ENCODE measurements around the gene ZC3HAV1L. TPM values are rescaled to one million over a fixed set of nuclear protein-coding genes. Genes with fewer than 3 reads are reported as not detected.

Gene ZC3HAV1L
- total RNA-seq, 4 donors from 2014 or later: 7.0 to 15.4 (median 10.2) TPM

- Histone ChIP-seq H3K9me3 (no peaks in the 10 kb centered on the region), H3K27me3 (no peaks in the 10 kb centered on the region), H3K4me3 (no peak overlapping the region), H3K36me3 (peaks cover 35 to 99% (median 74%) of the 10 kb centered on the region in 4 donors), H3K27ac (replicated peaks in 1 of 4) (no peak overlapping the region), H3K4me1 (no peaks in the 10 kb centered on the region)
- WGBS: 83% methylated on average over 9 of the region's 9 CpGs
- intact Hi-C loops (cut with DNase I): no loop called here
- no peak for TF ChIP-seq CTCF (IDR thresholded peaks at IDR 0.05)
- TF ChIP-seq POLR2AphosphoS5 (IDR thresholded peaks at IDR 0.05): no peak
- TF ChIP-seq EP300 (IDR thresholded peaks at IDR 0.05): no peak
- no peak for TF ChIP-seq POLR2A (IDR thresholded peaks at IDR 0.05; ENCODE audit: low read depth)
- DNase-seq (ENCODE audit: extremely low spot score): no peak
Observed at GRCh38 chr7:139066315-139066714, 30.5 kb upstream of the ZC3HAV1L start.

- no peaks in the 10 kb centered on the region for H3K27me3 ChIP-seq
- peaks cover 36 to 99% (median 69%) of the 10 kb centered on the region in 4 donors for H3K36me3 ChIP-seq
- no peak overlapping the region for H3K4me3 ChIP-seq
- DNase-seq (ENCODE audit: extremely low spot score): no peak
- no peak overlapping the region for H3K27ac ChIP-seq (replicated peaks in 1 of 4)
- TF ChIP-seq CTCF (IDR thresholded peaks at IDR 0.05) (no peak), POLR2AphosphoS5 (IDR thresholded peaks at IDR 0.05) (no peak), POLR2A (IDR thresholded peaks at IDR 0.05; ENCODE audit: low read depth) (no peak), EP300 (IDR thresholded peaks at IDR 0.05) (no peak)
- H3K9me3 ChIP-seq: no peaks in the 10 kb centered on the region
- peaks cover 0 to 6% (median under 1%) of the 10 kb centered on the region in 4 donors for H3K4me1 ChIP-seq
- intact Hi-C loops (cut with DNase I): no loop called here
- WGBS: 75% methylated on average over 11 of the region's 11 CpGs
Observed at GRCh38 chr7:139065323-139065722, 29.5 kb upstream of the ZC3HAV1L start.

- intact Hi-C loops (cut with DNase I): no loop called here
- TF ChIP-seq EP300 (IDR thresholded peaks at IDR 0.05) (no peak), POLR2AphosphoS5 (IDR thresholded peaks at IDR 0.05) (no peak), CTCF (IDR thresholded peaks at IDR 0.05) (no peak), POLR2A (IDR thresholded peaks at IDR 0.05; ENCODE audit: low read depth) (no peak)
- DNase-seq (ENCODE audit: extremely low spot score): no peak
Observed at GRCh38 chr7:139061416-139061815, 25.6 kb upstream of the ZC3HAV1L start.

GRCh38 chr7:139060695-139061237 lies 24.9 kb upstream of the ZC3HAV1L start:
- 76% methylated on average over 5 of the region's 5 CpGs for WGBS
- DNase-seq (ENCODE audit: extremely low spot score): no peak
- no peak overlapping the region for H3K4me3 ChIP-seq
- H3K27ac ChIP-seq (replicated peaks in 1 of 4): no peak overlapping the region
- H3K27me3 ChIP-seq: no peaks in the 10 kb centered on the region
- H3K9me3 ChIP-seq: no peaks in the 10 kb centered on the region
- H3K36me3 ChIP-seq: peaks cover 30 to 94% (median 49%) of the 10 kb centered on the region in 4 donors
- peaks cover 2 to 10% (median 8%) of the 10 kb centered on the region in 4 donors for H3K4me1 ChIP-seq
- intact Hi-C loops (cut with DNase I): no loop called here
- TF ChIP-seq CTCF (IDR thresholded peaks at IDR 0.05) (no peak), POLR2AphosphoS5 (IDR thresholded peaks at IDR 0.05) (no peak), EP300 (IDR thresholded peaks at IDR 0.05) (no peak), POLR2A (IDR thresholded peaks at IDR 0.05; ENCODE audit: low read depth) (no peak)

More at GRCh38 chr7:139061416-139061815, 25.6 kb upstream of the ZC3HAV1L start:
- Histone ChIP-seq H3K4me3 (no peak overlapping the region), H3K36me3 (peaks cover 37 to 96% (median 50%) of the 10 kb centered on the region in 4 donors), H3K27me3 (no peaks in the 10 kb centered on the region), H3K4me1 (peaks cover 2 to 10% (median 8%) of the 10 kb centered on the region in 4 donors), H3K27ac (replicated peaks in 1 of 4) (no peak overlapping the region), H3K9me3 (no peaks in the 10 kb centered on the region)
- WGBS: 71% methylated on average over 5 of the region's 5 CpGs

- H3K27me3 ChIP-seq: no peaks in the 10 kb centered on the region
- intact Hi-C loops (cut with DNase I): no loop called here
- no peak overlapping the region for H3K4me3 ChIP-seq
- no peaks in the 10 kb centered on the region for H3K9me3 ChIP-seq
- DNase-seq (ENCODE audit: extremely low spot score): no peak
- H3K36me3 ChIP-seq: peaks cover 30 to 91% (median 48%) of the 10 kb centered on the region in 4 donors
- TF ChIP-seq CTCF (IDR thresholded peaks at IDR 0.05) (no peak), POLR2AphosphoS5 (IDR thresholded peaks at IDR 0.05) (no peak), POLR2A (IDR thresholded peaks at IDR 0.05; ENCODE audit: low read depth) (no peak), EP300 (IDR thresholded peaks at IDR 0.05) (no peak)
- 65% methylated on average over 1 of the region's 1 CpG for WGBS
- H3K27ac ChIP-seq (replicated peaks in 1 of 4): peak overlapping the region in 1 of 4 donors; percentile 55
- peaks cover 2 to 10% (median 8%) of the 10 kb centered on the region in 4 donors for H3K4me1 ChIP-seq
Observed at GRCh38 chr7:139059905-139060304, 24.1 kb upstream of the ZC3HAV1L start.

Measured in esophagus muscularis mucosa (tissue), 4 donors.